ENCODE data around the gene FRG1.
A peak's percentile ranks its signal among the peaks of the same experiment; 100 is the strongest.
"Not testable (repeated sequence)": the region's sequence is repeated elsewhere in the genome, so short reads cannot be mapped to it uniquely, and the experiment has no call there.

The FRG1 gene

DNA sequence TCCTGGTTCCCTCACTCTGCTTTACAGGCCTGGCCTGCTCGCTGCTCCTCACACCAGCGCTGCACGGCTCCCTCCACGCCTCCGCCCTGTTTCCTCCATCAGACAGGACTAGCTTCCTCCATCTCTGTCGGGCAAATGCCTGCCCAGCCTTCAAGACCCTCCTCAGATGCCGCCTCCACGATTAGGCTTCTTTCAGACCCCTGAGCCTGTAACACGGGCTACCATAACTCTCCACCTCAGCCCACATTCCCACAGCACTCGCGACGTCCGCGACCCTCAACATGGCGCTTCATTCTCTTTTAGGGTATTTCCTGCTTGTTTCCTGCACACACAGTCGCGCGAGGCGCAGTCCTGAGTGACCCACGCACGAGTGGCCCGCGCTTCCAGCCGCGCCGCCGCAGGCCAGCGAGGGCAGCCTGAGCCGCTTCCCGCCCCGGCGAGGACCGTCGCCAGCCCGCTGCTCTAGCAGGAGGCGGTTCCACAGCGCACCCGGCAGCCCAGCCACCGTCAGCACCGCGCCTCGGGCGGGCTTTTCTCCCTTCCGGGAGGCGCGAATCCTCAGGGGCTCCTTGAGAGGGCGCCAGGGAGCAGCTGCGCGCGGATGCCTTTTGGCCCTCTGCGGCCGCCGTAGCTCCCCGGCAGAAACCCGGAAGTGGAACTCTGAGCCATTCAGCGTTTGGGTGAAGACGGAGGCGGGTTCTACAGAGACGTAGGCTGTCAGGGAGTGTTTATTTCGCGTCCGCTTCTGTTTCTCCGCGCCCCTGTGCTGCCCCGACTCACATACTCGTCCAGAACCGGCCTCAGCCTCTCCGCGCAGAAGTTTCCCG lies at the start of gene FRG1:
Gene FRG1, plus strand, starts transcription at position 695 of the 827 bp plus-strand sequence. CDS start 138 bp downstream, outside the sequence.
- peak; percentile 96 for DNase-seq (ENCODE audit: low read depth)

DNA sequence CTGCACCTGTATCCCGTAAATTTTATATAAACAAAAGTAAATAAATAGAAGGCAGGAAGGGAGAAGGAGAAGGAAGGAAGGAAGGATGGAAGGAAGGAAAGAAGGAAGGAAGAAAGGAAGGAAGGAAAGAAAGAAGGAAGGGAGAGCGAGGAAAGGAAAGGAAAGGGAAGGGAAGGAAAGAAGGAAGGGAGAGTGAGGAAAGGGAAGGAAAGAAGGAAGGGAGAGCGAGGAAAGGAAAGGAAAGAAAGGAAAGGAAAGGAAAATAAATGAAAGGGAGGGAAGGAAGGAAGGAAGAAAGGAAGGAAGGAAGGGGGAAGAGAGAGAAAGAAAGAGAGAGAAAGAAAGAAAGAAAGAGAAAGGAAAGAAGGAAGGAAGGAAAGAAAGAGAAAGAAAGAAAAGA lies 43.0 kb upstream of the FRG1 start:
- no peak for DNase-seq (ENCODE audit: low read depth)

DNA sequence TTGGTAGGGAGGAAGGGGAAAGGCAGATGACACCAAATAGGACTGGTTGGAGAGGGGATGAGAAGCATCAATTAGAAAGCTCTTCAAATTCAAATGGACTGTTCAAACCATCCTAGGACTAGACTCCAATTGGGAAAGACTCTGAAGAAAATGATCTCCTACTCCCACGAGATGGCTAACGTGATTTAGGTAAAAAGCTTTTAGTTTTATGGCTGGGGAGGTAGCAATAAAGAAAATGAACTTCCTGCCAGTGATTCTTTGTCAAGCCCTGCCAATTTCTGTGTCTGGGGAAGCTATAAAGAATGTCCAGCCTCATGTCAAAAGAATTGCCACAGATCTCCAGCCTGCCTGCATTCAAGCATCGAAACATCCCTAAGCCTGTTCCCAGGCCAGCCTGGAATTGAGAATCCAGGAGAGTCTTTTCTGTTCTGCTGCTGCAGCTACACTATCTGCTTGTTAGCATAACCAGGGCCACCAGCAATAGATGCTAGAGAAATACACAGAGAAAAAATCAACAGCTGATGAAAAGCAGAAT lies 41.1 kb upstream of the FRG1 start:
- DNase-seq (ENCODE audit: low read depth): not testable (repeated sequence)

DNA sequence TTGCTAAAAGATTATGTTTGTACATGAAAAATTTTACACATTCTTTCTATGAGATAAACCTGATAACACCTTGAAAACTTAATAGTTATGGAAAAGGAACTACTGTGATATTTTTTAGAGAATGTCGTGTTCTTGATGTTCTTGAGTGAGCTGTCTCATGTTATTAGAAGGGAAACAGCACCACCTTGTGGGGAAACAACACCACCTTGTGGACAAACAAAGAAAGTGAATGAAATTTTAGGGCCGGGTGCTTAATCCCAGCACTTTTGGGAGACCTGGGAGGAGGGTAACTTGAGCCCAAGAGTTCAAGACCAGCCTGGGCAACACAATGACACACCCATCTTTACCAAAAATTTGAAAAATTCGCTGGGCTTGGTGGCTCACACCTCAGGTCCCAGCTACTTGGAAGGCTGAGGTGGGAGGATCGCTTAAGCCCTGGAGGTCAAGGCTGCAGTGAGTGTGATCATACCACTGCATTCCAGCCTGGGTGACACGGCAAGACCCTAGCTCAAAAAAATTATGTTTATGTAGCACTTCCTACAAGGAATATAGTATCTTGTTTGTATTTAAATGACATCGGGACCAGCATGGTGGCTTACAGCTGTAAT lies 36.1 kb upstream of the FRG1 start:
- DNase-seq (ENCODE audit: low read depth): peak; percentile 20

DNA sequence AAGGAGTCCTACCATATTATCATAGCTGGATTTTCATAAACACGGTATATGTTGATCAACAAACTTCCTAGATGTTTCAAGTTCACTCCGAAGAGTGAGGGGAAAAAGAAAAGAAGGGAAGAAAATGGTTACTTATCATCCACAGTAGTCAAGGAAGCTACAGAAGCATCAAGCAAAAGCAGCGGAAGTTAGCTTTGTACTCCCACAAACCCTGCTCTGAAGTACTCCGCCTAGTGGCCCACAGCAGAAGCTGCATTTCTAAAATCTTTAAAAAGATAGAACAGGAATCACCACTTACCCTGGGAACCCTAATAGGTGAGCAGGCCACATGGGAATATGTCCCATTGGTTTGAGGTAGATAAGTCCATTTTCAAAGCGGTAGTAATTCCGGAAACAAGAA lies 28.5 kb upstream of the FRG1 start:
- no peak for DNase-seq (ENCODE audit: low read depth)

DNA sequence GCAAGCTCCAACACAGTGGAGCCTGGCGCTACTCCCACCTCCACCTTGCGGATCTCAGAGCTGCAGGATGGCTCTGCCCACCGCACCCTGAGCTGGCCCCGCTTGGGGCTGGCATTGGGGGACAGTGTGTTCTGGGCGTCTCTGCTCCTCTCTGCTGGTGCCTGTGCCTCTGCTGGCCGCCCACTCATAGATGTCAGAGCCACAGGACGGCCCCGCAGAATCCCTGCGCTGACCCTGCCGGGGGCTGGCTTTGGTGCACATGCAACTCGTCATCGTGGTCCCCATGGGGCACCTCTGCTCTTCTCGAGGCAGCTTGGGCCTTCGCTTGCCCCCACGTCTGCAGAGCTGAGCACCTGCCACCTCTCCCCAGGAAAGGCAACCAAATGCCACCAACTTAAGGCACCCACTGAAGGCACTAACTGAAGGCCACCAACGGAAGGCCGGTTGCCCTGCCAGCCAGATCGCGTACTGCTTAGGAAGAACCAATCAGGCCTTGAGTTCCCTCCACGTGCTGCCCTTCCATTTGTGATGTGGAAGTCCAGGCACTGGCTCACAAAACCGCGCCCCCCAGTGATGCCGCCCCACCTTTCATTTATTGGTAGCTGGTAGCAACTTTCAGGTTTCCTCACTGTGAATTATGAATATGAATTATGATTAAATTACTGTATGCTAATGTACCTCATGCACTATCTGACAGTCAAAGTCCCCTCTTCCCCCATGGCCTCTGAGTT lies 23.3 kb upstream of the FRG1 start:
- DNase-seq (ENCODE audit: low read depth): no peak

DNA sequence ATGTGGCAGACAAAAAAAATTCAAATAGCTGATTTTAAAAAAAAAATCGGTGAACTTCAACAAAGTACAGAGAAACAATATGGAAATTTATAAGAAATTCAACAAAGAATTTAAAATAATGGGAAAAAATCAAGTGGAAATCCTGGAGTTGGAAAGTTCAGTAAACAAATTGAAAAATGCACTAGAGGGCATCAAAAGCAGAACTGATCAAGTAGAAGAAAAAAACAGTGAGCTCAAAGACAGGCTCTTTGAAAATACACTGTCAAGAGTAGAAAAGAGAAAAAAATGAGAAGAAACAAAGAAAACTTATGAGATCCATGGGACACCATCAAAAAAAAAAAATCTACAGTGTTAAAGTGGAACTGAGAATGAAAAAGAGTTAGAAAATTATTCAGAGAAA lies 19.6 kb upstream of the FRG1 start:
- DNase-seq (ENCODE audit: low read depth): no peak

DNA sequence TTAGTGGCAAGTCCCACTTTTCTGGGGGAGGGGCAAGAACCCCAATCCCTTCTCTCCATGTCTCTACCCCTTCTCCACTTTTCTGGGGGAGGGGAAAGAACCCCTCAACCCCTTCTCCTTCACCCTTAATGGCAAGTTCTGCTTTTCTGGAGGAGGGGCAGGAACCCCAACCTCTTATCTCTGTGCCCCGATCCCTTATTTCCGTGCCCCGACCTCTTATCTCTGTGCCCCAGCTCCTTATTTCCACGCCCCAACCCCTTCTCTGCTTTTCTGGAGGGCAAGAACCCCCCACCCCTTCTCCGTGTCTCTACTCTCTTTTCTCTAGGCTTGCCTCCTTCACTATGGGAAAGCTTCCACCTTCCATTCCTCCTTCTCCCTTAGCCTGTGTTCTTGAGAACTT lies 13.9 kb upstream of the FRG1 start:
- not testable (repeated sequence) for DNase-seq (ENCODE audit: low read depth)

DNA sequence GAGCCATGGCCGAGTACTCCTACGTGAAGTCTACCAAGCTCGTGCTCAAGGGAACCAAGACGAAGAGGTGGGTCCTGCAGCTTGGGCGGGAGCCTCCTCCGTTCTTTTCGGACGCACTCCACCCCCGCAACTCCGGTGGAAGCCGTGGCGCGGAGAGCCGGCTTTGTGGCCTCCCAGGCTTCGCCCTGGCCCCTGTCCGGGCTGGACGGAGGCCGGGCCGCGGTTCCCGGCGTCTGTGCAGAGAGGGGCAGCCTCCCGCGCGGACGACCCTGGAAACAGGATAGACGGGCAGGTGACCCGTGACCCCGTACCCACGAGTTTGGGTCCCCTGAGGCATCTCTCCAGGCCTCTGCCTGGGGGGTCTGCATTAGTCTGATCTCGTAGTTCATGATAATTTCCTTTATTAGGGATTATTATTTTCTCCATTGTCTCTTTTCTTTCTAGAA lies 356 bp downstream of the FRG1 start:
- no peak for DNase-seq (ENCODE audit: low read depth)

DNA sequence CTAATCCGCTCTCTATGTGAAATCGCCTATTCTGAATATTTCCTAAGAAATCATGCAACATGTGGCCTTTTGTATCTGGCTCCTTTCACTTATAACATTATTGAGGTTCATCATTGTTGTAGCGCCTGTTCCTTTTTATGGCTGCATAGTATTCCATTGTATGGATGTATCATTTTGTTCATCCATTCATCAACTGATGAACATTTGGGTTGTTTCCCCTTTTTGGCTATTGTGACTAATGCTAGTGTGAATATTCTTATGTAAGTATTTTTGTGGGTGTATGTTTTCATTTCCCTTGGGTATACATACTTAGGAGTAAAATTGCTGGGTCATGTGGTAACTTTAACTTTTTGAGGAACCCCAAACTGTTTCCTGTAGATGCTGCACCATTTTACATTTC lies 1.7 kb downstream of the FRG1 start:
- not testable (repeated sequence) for DNase-seq (ENCODE audit: low read depth)

DNA sequence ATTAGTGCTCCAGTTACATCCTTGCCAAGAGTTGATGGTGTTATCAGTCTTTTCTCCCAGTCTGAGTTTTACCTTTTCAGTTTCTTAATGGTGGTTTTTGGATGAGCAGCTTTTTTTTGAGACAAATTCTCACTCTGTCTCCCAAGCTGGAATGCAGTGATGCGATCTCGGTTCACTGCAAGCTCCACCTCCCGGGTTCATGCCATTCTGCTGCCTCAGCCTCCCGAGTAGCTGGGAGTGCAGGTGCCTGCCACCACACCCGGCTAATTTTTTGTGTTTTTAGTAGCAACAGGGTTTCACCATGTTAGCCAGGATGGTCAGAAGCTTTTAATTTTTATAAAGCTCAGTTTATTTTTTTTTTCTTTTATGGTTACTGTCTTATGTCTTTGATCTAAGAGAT lies 3.4 kb downstream of the FRG1 start:
- DNase-seq (ENCODE audit: low read depth): not testable (repeated sequence)

DNA sequence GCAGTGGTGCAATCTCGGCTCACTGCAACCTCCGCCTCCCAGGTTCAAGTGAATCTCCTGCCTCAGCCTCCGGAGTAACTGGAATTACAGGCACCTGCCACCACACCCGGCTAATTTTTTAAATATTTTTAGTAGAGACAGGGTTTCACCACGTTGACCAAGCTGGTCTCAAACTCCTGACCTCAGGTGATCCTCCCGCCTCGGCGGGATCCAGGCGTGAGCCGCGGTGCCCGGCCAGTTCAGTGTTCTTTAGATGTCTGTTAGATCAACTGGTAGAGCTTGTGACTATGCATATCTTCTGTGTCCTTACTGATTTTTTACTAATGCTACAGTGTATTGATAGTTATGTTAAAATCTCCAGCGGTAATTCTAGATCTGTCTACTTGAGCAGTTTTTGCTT lies 6.2 kb downstream of the FRG1 start:
- not testable (repeated sequence) for DNase-seq (ENCODE audit: low read depth)

DNA sequence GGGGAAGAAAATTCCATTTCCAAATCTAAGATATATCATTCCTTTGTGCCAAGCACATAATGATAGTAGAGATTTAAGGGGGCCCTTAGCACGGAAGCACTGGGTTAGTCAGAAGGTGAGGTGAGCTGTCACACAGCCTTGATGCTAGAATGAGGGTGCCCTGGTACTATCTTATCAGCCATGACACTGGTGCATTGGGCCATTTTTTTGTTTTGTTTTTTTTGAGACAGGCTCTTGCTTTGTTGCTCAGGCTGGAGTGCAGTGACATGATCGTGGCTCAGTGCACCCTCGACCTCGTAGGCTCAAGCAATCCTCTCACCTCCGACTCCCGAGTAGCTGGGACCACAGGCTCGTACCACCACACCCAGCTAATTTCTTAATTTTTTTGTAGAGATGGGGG lies 7.8 kb downstream of the FRG1 start:
- not testable (repeated sequence) for DNase-seq (ENCODE audit: low read depth)

DNA sequence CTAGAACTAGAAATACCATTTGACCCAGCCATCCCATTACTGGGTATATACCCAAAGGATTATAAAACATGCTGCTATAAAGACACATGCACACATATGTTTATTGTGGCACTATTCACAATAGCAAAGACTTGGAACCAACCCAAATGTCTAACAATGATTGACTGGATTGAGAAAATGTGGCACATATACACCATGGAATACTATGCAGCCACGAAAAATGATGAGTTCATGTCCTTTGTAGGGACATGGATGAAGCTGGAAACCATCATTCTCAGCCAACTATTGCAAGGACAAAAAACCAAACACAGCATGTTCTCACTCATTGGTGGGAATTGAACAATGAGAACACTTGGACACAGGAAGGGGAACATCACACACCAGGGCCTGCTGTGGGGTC lies 28.6 kb downstream of the FRG1 start:
- not testable (repeated sequence) for DNase-seq (ENCODE audit: low read depth)

DNA sequence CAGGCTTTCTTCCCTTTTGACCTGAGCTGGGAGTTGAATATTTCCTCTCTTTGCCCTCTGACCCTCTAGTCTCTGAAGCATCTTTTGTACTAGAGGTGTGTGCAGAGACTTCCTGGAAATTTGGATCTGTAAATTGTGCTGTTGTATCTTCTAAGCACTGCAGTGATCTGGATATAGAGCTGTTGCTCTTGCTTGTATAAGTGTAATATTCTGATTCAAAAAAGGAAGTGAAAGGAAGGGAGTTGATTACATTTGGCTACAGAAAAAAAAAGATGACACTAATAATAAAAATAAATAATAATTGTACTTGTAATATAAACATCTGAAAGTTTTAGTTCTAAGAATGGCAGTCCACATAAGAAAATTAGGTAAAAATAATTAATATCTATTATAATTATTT lies 33.0 kb downstream of the FRG1 start:
- no peak for DNase-seq (ENCODE audit: low read depth)

DNA sequence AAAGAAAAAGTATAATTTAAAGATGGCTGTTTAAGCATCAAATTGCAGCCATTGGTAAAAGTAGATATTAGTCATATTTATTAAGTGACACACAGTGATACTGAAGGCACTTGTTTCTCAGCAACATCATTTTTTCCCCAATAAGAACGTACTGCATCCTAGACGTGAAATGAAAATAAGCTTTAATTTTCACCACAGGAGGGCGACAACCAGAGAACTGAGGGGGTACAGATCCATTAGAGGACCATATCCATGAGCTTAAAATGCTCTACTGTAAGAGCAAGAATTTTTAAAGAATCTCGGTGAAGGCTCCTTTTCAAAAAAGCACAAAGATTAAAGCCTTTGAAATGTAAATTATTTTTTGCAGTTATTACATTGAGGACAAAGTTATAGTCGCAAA lies 33.4 kb downstream of the FRG1 start:
- DNase-seq (ENCODE audit: low read depth): no peak

DNA sequence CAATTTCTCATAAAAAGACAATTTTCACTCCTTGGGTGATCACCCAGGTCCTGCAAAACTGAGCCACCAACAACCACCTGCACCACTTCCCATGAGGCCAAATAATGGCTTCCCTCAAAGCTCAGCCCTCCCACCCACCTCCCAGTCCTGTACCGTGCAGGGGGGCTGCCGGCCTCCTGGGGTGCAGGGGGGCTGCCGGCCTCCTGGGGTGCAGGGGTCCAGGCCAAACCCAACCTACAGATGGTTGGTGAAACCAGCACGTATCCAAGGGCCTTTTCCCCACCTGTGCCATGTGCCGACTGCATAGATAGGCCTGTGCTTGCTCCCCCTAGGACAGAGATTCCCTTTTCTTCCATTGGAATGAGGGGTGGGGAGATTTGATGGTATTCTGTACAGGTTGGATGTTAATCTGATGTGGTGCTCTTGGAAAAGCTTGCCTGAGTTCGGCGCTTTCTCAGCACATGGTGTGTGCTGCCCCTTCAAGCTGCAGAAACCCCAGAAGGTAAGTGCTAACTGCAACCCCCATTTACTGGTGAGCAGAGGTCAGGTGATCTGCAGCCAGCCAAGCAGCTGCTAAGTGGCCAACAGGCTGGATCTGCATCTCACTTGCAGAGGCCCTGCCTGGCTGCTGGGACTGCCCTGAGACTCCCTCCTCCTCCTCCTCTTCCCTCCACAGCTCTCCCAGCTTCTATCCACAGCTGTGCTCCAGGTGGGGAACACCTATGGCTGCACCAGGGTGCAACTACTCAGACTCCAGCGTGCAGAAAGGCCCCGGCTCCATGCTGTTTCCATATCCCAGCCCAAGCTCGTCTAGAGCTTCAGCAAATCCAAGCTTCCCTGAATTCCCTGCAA lies 38.8 kb downstream of the FRG1 start:
- no peak for DNase-seq (ENCODE audit: low read depth)

DNA sequence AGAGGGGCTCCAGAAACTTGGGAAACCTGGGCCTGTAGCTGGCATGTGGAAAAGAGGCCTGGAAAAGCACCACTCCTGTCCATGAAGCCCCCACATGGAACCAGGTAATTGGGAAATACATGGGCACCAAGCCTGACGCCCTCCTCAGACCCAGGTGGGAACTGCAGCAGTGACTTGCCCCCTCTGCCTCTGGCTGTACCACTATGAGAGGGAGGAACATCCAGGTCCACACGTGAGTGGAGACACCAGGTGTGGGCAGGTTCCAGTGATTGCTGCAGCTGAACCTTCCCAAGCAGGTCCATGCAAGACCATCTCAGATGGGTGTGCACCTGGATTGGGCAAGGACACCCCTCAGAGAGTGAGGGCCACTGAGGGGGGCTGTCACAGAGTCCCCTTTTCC lies 39.6 kb downstream of the FRG1 start:
- DNase-seq (ENCODE audit: low read depth): not testable (repeated sequence)

DNA sequence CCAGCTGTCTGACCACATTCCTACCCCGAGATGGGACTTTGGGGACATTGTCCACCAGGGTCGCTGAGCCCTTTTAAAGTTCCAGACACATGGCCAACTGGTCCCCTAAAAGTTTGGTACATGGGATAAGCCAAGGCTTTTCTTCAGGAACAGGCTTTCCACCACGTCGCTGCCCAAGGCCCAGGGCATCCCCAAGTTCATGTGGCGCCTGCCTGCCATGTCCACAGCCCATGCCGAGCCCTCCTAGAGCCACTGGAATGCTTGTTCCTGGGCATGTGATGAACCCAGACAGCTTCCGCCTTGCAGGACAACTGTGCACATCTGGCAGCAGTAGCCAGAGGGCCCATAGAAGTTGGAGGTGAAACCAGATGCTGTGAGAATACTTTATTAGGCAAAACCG lies 41.3 kb downstream of the FRG1 start:
- no peak for DNase-seq (ENCODE audit: low read depth)

DNA sequence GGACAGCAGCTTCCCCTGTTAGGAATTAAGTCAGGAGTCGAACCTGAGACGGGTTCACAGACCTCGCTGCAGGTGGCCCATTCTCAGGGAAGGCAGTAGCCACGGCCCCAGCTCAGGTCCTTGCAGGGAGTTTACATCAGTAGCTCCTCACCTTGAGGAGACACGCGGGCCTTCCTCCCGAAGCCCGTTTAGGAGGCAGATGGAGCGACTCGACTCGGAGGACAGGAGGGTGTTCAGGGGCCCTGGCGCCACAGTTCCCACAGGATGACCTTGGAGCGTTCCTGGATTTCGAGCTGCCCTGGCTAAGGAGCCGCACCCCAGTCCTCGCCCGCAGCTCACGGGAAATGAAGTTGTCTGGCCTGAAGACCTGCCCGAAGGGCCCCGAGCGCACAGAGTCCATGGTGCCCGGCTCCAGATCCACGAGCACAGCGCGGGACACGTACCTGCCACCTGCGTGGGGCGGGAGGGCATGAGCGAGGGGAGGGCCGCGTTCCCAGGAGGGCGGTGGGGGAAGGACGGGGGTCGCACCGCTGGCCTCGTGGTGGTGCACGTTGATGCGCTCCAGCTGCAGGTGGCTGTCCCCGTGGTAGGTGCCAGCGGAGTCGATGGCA lies 43.3 kb downstream of the FRG1 start:
- DNase-seq (ENCODE audit: low read depth): not testable (repeated sequence)

DNA sequence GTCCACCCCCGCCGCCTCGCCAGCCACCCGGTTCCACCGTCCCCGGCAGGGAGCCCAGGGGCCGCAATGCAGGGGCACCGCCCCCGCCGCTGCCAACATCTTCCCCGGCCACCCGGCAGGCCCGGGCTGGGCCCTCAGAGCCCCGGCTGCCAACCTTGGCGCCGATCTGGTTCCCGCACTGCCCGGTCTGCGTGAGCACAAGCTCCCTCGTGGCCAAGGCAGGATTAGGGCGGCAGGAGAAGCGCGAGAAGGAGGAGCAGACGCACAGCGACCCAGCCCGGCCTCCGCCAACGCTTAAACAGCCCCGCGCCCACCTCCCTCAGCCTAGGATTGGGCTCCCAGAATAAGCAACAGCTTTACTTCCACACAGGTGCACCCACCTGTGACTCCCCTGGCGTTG lies 44.0 kb downstream of the FRG1 start:
- DNase-seq (ENCODE audit: low read depth): not testable (repeated sequence)

Measured in activated T-cell treated with anti-CD3 and anti-CD28 coated beads for 24 hours (primary cell).